ENCODE results near the gene SDSL.

SDSL gene

DNA sequence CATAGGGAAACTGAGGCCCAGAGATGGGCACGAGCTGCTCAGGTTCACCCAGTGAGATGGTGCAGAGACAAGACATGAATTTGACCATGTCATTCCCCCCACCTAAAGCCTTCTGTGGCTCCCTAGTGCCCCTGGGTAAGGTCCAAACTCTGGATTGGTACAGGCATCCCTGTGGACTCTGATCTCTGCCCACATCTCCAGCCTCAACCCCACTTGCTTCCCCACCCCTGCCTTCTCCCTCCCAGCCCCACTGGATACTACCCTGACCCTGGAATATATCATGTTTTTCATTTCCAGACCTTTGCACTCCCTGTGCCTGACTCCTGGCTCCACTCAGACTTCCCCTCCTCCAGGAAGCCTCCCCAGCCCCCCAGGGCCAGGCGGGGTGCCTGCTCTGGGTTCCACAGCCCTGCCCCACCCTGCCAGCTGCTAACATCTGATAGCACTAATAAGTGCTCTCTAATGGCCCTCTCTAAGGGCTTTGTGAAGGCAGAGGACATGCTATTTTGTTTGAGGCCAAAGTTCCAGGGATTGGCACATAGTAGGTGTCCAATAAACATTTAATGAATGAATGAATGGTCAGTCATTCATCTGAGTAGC, 1.1 kb upstream of the SDSL start:
- Histone ChIP-seq H3K27ac (no peak overlapping the region), H3K4me3 (no peak overlapping the region)
- DNase-seq (ENCODE audit: low spot score): no peak
- TF ChIP-seq, protein P1, sequence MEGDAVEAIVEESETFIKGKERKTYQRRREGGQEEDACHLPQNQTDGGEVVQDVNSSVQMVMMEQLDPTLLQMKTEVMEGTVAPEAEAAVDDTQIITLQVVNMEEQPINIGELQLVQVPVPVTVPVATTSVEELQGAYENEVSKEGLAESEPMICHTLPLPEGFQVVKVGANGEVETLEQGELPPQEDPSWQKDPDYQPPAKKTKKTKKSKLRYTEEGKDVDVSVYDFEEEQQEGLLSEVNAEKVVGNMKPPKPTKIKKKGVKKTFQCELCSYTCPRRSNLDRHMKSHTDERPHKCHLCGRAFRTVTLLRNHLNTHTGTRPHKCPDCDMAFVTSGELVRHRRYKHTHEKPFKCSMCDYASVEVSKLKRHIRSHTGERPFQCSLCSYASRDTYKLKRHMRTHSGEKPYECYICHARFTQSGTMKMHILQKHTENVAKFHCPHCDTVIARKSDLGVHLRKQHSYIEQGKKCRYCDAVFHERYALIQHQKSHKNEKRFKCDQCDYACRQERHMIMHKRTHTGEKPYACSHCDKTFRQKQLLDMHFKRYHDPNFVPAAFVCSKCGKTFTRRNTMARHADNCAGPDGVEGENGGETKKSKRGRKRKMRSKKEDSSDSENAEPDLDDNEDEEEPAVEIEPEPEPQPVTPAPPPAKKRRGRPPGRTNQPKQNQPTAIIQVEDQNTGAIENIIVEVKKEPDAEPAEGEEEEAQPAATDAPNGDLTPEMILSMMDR (IDR thresholded peaks at IDR 0.05): no peak

DNA sequence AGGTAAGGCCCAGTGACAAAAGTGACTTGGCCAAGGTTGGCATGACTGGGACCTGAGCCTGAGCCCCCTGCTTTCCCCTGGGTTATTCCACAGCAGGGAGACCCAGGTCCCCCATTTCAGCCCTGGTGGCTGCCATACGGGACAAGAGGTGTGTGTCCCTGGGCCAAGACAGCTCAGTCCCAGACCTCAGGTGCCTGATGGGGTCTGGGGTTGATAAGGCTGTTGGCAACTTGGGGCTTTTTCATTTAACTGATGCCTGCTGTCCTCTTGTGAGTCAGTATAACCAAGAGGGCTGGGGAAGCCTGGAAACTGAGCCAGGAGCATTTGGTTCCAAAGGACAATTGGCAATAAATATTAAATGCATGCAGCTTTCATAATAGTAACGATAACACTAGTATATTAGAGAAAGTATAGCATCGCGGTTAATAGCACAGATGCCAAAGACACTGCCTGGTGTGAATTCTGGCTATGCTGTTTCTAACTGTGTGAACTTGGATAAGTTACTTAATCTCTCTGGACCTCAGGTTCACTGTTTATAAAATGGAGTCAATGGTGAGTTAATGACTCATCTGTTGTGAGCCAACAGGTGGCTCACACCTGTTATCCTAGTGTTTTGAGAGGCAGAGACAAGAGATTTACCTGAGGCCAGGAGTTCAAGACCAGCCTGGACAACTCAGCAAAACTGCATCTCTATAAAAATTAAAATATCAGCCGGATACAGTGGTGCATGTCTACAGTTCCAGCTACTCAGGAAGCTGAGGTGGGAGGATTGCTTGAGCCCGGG, 898 bp downstream of the SDSL start:
- TF ChIP-seq, protein P1 (IDR thresholded peaks at IDR 0.05): no peak
- peak overlapping the region; percentile 68 for H3K4me3 ChIP-seq
- DNase-seq (ENCODE audit: low spot score): no peak
- H3K27ac ChIP-seq: peak overlapping the region; percentile 46 to 61

DNA sequence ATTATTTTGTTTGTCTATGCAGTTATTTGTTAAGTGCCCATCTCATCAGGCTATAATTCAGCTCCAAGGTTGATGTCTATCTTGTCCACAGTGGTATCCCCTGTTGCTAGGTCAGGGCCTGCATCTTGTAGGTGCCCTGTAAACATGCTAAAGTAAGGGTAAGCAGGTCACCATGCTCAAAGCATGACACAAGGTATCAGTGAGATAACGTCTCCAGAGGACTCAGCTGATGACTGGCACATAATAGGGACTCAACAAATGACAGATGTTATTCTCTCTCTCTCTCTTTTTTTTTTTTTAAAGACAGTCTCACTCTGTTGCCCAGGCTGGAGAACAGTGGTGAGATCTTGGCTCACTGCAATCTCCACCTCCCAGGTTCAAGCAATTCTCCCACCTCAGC, 2.3 kb downstream of the SDSL start:
- Histone ChIP-seq H3K27ac (no peak overlapping the region), H3K4me3 (no peak overlapping the region)
- TF ChIP-seq, protein P1 (IDR thresholded peaks at IDR 0.05): no peak
- DNase-seq (ENCODE audit: low spot score): no peak

DNA sequence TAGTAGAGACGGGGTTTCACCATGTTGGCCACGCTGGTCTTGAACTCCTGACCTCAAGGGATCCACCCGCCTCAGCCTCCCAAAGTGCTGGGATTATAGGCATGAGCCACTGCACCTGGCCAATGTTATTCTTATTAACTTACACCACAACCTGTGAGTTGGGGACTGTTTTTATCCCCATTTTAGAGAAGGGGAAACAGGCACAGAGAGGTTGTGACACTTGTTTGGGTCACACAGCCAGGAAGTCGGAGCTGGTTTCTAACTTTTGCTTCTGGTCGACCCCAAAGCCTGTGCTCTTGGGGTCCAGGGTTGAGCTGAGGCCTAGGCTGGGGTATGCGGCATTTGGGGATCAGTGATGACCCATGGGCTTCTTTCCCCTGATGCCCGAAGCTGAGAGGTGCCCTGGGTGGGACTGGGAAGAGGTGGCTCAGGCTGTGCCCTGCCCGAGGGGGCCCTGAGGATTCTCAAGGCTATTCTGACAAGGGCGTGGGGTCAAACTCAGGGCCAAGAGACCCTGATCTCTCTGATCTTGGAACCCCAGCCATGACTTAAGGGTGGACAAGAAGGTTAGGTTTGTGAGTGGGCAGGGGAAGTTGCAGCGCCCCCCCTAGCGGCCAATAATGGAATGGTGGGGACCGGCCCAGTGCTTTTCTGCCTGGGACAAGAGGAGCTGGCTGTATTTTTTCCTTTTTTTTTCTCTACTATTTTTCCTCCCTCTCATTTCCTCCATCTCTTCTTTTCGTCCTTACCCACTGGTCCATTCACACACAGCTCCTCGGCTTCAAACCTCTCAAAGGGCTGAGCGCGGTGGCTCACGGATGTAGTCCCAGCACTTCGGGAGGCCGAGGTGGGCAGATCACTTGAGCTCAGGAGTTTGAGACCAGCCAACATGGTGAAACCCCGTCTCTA, 3.0 kb downstream of the SDSL start:
- TF ChIP-seq, protein P1 (IDR thresholded peaks at IDR 0.05): peak; percentile 76
- Histone ChIP-seq H3K27ac (no peak overlapping the region), H3K4me3 (no peak overlapping the region)
- DNase-seq (ENCODE audit: low spot score): no peak

DNA sequence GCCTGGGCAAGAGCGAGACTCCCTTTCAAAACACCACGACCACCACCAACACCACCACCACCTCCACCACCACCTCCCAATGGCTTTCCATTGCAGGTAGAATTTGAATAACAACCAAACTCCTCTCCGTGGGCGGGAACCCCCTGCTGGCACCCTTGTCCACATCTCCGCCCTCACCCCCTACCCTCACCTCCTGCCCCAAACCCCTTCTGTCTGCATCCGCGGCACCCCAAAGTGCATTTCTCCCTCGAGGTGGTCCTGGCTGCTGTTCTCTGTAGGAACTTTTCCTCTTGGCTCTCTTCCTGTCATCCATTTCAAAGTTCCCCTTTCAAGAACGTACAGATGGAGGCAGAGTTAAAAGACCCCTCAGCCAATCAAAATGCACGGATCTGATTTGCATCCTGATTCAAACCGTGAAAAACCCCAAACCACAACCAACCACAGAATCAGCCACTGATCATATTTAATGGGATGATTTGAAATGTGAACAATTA, 3.8 kb downstream of the SDSL start:
- DNase-seq (ENCODE audit: low spot score): no peak
- H3K27ac ChIP-seq: no peak overlapping the region
- TF ChIP-seq, protein P1 (IDR thresholded peaks at IDR 0.05): no peak
- H3K4me3 ChIP-seq: no peak overlapping the region

DNA sequence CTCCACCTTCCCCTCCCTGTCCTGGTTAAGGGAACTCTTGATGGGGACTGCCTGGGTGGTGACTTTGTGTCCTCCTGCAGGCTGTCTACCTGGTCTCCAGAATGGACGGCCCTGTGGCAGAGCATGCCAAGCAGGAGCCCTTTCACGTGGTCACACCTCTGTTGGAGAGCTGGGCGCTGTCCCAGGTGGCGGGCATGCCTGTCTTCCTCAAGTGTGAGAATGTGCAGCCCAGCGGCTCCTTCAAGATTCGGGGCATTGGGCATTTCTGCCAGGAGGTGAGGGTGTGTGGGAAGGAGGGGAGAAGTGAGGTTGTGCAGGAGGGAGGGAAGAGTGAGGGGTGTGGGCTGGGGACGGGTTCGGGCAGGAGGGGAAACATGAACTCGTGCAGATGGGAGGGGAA, 5.7 kb downstream of the SDSL start:
- Histone ChIP-seq H3K27ac (no peak overlapping the region), H3K4me3 (no peak overlapping the region)
- TF ChIP-seq, protein P1 (IDR thresholded peaks at IDR 0.05): no peak
- DNase-seq (ENCODE audit: low spot score): no peak
